Measurements from ENCODE around the gene CDC20.

Gene CDC20

DNA sequence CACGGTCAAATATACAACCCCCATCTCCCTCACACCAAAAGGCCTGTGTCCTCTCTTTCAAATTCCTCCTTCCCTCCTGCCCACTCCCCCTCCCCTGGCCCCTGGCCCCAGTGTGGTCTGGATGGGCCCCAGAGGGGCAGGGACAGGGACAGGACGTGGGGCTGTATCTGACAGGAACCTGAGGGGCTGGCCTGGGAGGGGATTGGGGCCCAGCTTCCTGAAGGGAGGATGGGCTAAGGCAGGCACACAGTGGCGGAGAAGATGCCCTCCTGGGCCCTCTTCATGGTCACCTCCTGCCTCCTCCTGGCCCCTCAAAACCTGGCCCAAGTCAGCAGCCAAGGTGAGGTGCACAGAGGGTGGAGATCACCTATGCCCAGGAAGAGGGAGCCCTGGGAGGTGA is 21.2 kb upstream of the CDC20 start, which contains the start of gene MPL:
MPL (plus strand) TSS at position 231 of the 400 bp plus-strand sequence; CDS start at position 262, 31 bp downstream.
- TF ChIP-seq SIN3A (IDR thresholded peaks at IDR 0.05; ENCODE audit: borderline replicate concordance, insufficient read depth, low read length) (no peak), TAF1 (IDR thresholded peaks at IDR 0.05; ENCODE audit: borderline replicate concordance, insufficient read depth, low read length) (no peak)

DNA sequence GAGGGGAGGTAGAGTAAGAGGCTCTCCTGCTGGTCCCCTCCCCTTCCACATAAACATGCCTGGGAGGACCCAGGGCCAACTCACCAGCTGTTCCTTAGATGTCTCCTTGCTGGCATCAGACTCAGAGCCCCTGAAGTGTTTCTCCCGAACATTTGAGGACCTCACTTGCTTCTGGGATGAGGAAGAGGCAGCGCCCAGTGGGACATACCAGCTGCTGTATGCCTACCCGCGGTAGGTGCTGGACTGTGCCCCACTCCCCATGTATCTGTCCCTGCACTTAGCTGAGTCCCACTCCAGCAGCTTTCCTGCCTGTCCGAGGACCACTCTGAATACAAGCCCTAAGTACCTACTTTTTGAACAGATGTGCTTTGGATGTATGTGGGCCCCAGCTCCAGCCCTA is 20.8 kb upstream of the CDC20 start:
- TF ChIP-seq SIN3A (IDR thresholded peaks at IDR 0.05; ENCODE audit: borderline replicate concordance, insufficient read depth, low read length) (no peak), POLR2AphosphoS5 (IDR thresholded peaks at IDR 0.05; ENCODE audit: low read depth, low read length) (no peak), FOXP2 (optimal IDR thresholded peaks at IDR 0.05; ENCODE audit: borderline replicate concordance, extremely low read depth, extremely low read length, insufficient read depth) (no peak)

DNA sequence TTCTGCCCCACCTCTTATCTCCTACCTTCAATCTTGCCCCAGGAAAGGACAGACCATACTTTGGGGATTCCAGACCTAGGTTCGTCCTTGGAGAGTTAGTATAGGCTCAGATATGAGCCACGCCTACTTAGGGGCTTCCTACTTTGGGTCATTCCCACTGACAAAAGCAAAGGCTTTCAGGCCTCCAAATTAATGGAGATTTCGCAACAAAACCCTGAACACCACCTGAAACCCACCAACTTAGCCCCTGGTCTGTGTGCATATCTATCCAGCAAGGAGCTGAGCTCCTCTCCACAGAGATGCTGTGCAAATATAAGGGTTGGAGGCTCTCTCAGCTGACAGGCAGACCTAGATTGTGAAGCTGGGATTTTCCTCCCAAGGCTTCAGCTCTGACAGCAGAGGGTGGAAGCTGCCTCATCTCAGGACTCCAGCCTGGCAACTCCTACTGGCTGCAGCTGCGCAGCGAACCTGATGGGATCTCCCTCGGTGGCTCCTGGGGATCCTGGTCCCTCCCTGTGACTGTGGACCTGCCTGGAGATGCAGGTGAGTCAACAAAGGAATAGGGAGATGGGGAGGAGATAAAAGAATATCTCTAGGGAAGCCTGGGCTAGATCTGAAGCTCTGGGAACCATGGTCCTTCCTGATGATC is 19.1 kb upstream of the CDC20 start:
- TF ChIP-seq TAF1 (IDR thresholded peaks at IDR 0.05; ENCODE audit: borderline replicate concordance, insufficient read depth, low read length) (no peak), SIN3A (IDR thresholded peaks at IDR 0.05; ENCODE audit: borderline replicate concordance, insufficient read depth, low read length) (no peak), FOXP2 (optimal IDR thresholded peaks at IDR 0.05; ENCODE audit: borderline replicate concordance, extremely low read depth, extremely low read length, insufficient read depth) (no peak), POLR2AphosphoS5 (IDR thresholded peaks at IDR 0.05; ENCODE audit: low read depth, low read length) (no peak)
- TF ChIP-seq, protein P1, sequence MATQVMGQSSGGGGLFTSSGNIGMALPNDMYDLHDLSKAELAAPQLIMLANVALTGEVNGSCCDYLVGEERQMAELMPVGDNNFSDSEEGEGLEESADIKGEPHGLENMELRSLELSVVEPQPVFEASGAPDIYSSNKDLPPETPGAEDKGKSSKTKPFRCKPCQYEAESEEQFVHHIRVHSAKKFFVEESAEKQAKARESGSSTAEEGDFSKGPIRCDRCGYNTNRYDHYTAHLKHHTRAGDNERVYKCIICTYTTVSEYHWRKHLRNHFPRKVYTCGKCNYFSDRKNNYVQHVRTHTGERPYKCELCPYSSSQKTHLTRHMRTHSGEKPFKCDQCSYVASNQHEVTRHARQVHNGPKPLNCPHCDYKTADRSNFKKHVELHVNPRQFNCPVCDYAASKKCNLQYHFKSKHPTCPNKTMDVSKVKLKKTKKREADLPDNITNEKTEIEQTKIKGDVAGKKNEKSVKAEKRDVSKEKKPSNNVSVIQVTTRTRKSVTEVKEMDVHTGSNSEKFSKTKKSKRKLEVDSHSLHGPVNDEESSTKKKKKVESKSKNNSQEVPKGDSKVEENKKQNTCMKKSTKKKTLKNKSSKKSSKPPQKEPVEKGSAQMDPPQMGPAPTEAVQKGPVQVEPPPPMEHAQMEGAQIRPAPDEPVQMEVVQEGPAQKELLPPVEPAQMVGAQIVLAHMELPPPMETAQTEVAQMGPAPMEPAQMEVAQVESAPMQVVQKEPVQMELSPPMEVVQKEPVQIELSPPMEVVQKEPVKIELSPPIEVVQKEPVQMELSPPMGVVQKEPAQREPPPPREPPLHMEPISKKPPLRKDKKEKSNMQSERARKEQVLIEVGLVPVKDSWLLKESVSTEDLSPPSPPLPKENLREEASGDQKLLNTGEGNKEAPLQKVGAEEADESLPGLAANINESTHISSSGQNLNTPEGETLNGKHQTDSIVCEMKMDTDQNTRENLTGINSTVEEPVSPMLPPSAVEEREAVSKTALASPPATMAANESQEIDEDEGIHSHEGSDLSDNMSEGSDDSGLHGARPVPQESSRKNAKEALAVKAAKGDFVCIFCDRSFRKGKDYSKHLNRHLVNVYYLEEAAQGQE (IDR thresholded peaks at IDR 0.05; ENCODE audit: insufficient read depth in 1 of 2, low read depth in 2 of 2, low read length in 2 of 2), result no peak

DNA sequence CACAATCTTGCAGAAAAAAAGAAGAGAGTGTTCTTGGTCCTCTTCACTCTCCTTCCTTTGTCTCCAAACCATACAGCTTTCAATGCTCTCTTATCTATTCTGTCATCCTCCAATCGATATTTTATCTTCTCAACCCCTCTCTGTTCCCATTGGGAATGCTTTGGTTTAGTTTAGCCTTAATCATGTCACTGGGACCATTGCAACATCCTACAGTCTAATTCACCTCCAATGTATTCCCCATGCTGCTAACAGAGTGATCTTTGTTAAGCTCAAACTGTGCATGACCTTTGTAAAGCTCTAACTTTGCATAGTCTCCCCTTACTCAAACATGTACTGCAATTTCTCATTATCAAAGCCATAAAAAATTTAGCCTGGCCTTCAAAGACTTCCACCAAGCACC is 18.2 kb upstream of the CDC20 start:
- TF ChIP-seq POLR2AphosphoS5 (IDR thresholded peaks at IDR 0.05; ENCODE audit: low read depth, low read length) (no peak), TAF1 (IDR thresholded peaks at IDR 0.05; ENCODE audit: borderline replicate concordance, insufficient read depth, low read length) (no peak), SIN3A (IDR thresholded peaks at IDR 0.05; ENCODE audit: borderline replicate concordance, insufficient read depth, low read length) (no peak), FOXP2 (optimal IDR thresholded peaks at IDR 0.05; ENCODE audit: borderline replicate concordance, extremely low read depth, extremely low read length, insufficient read depth) (no peak)
- TF ChIP-seq, protein P1 (IDR thresholded peaks at IDR 0.05; ENCODE audit: insufficient read depth in 1 of 2, low read depth in 2 of 2, low read length in 2 of 2), result no peak

DNA sequence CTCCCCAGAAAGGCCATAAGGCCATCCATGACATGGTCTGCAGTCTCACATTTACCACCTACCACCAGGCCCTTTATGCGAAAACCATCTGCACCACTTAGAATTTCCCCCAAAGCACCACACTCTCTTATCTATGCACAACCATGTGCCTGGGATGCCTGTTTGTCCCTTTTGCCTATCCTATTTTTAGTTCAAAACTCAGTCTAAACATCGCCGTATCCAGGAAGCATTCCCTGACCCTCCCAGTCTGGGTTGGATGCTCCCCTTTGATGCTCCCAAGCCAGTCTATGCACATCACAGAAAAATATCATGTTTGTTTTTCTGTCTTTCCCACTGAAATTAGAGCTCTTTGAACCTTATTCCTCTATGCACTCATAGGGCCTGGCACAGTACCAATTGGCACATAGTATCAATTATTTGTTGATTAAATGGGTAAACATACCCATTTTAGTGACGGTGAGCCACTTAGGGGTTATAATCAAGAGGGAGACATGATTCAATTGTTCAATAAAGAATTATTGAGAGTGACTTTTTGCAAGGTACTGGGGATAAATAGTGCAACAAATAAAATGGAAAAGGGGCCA is 14.4 kb upstream of the CDC20 start:
- no peak for TF ChIP-seq POLR2AphosphoS5 (IDR thresholded peaks at IDR 0.05; ENCODE audit: low read depth, low read length)
- no peak for TF ChIP-seq FOXP2 (optimal IDR thresholded peaks at IDR 0.05; ENCODE audit: borderline replicate concordance, extremely low read depth, extremely low read length, insufficient read depth)
- TF ChIP-seq, protein P1 (IDR thresholded peaks at IDR 0.05; ENCODE audit: insufficient read depth in 1 of 2, low read depth in 2 of 2, low read length in 2 of 2), result no peak
- TF ChIP-seq SIN3A (IDR thresholded peaks at IDR 0.05; ENCODE audit: borderline replicate concordance, insufficient read depth, low read length), result no peak
- TF ChIP-seq TAF1 (IDR thresholded peaks at IDR 0.05; ENCODE audit: borderline replicate concordance, insufficient read depth, low read length), result no peak

DNA sequence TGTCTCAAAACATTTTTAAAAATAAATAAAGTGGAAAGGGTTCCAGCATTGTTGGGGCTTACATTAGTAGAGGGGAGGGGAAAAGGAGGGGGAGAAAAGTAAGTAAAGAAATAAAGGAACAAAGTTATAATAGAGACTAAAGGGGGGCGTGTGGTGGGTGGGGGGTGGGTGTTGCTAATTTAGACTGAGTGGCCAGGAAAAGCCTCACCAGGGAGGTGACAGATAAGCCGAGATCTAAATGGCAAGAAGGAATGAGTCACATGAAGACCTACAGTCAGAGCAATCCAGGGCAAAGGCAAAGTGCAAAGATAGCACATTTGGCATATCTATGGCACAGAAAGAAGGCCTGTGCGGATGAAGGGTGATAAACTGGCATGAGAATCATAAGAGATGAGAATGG is 13.7 kb upstream of the CDC20 start:
- no peak for TF ChIP-seq POLR2AphosphoS5 (IDR thresholded peaks at IDR 0.05; ENCODE audit: low read depth, low read length)
- TF ChIP-seq SIN3A (IDR thresholded peaks at IDR 0.05; ENCODE audit: borderline replicate concordance, insufficient read depth, low read length), result no peak
- TF ChIP-seq FOXP2 (optimal IDR thresholded peaks at IDR 0.05; ENCODE audit: borderline replicate concordance, extremely low read depth, extremely low read length, insufficient read depth), result no peak
- TF ChIP-seq, protein P1 (IDR thresholded peaks at IDR 0.05; ENCODE audit: insufficient read depth in 1 of 2, low read depth in 2 of 2, low read length in 2 of 2), result no peak
- TF ChIP-seq TAF1 (IDR thresholded peaks at IDR 0.05; ENCODE audit: borderline replicate concordance, insufficient read depth, low read length), result no peak
